Measurements from ENCODE around the gene LRRC26.

Gene LRRC26

DNA sequence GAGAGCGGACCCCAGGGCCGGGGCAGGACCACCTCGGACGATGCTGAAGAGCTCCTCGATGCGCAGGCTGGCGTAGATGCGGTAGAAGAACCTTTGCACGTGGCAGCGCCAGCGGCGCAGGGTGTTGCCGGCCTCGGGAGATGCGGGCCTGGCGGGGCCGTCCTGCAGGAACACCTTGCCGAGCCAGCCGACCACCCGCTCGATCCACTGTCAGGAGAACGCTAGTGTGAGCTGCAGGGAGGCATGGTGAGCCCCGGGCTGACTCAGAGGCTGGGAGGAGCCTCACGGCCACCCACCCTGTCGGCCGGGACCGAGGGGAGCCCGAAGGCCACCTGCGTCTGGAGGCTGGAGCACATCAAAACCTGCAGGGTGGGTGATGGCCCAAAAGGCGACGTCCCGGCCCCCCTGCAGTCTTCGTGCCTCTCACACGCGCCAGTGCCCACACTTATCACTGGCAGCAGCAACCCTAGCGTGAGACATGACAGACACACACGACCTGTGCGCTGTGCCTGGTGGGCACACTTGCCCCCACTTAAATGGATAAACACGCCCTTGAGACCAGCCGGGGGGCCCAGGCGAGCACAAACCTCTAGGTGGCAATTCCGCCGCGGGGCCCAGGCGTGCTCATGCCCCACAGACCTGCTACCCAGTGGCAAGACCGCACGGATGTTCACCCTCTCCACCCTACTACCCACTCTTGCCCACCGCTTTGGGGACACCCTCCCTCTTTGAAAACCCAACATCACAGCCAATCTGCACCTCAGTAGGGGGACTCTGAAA lies 15.2 kb upstream of the LRRC26 start:
- DNase-seq (ENCODE audit: low spot score) (no peak), FAIRE-seq (no peak)

DNA sequence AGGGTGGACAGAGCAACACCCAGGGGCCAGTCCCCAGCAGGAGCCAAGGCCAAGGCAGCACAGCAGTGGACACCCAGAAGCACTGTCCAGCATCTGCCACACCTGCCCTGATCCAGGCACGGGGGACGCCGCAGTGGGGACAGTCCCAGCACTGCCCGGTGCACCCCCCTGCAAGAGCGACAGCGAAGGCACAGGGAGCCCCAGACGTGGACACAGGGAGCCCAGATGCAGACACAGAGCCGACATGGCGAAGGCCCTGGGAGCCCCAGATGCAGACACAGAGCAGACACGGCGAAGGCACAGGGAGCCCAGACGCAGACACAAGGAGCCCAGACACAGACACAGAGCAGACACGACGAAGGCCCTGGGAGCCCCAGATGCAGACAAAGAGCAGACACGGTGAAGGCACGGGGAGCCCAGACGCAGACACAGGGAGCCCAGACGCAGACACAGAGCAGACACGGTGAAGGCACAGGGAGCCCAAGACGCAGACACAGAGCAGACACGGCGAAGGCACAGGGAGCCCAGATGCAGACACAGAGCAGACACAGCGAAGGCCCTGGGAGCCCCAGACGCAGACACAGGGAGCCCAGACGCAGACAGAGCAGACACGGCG lies 14.2 kb upstream of the LRRC26 start:
- FAIRE-seq: no peak
- no peak for DNase-seq (ENCODE audit: low spot score)

- no peak for DNase-seq (ENCODE audit: low spot score)
- no peak for FAIRE-seq
Observed at GRCh38 chr9:137182836-137183235, 13.0 kb upstream of the LRRC26 start.

- no peak for FAIRE-seq
Observed at GRCh38 chr9:137181680-137182079, 11.8 kb upstream of the LRRC26 start.

DNA sequence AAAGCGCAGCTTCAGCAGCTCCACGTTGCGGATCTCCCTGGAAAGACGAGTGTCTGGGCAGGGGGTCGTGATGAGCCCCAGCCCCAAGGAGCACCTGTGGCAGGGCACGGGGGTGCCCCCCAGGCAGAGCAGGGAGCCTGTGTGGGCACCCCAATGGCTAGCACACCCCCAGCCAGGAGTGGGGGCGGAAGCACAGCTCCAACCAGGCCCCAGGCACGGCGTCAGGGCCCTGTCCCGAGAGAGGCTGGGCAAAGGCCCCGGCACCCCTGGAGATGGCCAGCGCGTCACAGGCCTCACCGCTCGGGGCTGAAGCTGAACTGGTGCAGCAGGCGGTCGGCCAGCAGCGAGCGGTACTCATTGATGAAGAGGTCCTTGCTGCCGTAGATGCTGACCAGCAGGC lies 10.6 kb upstream of the LRRC26 start:
- FAIRE-seq (no peak), DNase-seq (ENCODE audit: low spot score) (no peak)

More at GRCh38 chr9:137181680-137182079, 11.8 kb upstream of the LRRC26 start:
- DNase-seq (ENCODE audit: low spot score): no peak

GRCh38 chr9:137179761-137180160 lies 9.9 kb upstream of the LRRC26 start:
- FAIRE-seq: no peak
- DNase-seq (ENCODE audit: low spot score): no peak

DNA sequence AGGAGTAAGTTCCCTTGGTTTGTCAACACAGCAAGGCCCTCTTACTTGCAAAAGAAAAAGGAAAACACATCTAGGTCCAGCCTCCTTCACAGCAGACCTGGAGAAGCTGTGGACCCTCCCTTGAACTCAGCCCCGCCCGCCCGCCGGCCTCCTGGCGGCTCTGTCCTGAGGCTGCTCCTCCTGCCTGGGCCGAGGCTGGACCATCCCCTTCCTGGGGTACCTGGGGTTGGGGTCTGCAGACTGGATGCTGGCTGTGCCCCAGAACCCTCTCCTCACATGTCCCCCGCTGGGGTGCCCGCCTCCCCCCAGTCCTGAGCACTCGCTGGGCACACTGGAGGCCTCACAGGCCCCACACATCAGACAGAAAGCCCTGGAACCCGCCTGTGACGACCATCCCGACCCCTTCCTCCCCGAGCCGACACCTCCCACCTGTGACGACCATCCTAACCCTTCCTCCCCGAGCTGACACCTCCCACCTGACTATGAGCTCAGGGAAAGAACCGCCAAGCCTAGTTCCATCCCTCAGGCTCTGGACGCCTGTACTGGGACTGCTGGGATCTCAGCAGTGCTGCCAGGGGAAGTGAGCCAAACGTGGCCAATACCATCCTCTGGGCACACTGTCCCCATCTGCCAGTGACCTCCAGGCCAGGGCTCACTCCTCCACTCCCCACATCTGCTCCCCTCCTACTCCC lies 9.2 kb upstream of the LRRC26 start:
- DNase-seq (ENCODE audit: low spot score): no peak
- no peak for FAIRE-seq

DNA sequence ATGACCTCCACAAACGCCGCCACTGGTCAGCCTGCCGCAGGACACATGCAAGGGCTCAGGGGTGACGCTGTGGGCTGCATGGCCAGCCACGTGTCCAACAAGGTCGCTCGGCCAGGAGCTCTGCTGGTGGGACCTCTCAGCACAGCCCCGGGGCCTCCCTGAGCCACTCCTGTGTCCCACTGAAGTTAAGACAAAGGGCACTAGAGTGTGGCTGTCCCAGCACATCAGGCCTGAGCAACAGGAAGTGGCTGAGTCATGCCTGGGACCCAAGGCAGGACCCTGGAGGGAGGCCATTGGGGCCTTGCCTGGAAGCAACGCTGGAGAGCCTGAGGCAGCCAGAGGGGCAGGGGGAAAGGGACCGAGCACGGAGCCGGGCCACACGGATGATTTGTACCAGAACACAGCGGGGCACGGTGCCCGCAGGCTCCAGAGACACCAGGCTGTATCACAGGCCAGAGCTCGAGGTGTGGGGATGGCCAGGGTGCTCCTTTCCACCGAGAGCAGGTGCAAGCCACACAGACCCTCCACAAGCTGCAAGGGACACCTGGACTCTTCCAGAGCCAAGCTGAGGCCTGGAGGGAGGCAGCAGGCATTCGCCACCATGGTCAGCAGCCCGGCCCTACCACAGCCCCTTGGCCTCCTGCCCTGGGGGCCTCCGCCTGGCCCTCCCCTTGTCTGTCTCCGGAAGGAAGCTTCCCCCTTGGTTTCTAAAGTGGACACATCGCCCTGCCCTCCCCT lies 8.5 kb upstream of the LRRC26 start:
- no peak for FAIRE-seq

GRCh38 chr9:137176302-137177182 lies 6.7 kb upstream of the LRRC26 start:
- FAIRE-seq: no peak

More for the DNA sequence above, 8.5 kb upstream of the LRRC26 start:
- DNase-seq (ENCODE audit: low spot score): no peak

GRCh38 chr9:137175345-137175961 lies 5.6 kb upstream of the LRRC26 start:
- DNase-seq (ENCODE audit: low spot score) (no peak), FAIRE-seq (no peak)

More at GRCh38 chr9:137176302-137177182, 6.7 kb upstream of the LRRC26 start:
- DNase-seq (ENCODE audit: low spot score): peak; percentile 49

DNA sequence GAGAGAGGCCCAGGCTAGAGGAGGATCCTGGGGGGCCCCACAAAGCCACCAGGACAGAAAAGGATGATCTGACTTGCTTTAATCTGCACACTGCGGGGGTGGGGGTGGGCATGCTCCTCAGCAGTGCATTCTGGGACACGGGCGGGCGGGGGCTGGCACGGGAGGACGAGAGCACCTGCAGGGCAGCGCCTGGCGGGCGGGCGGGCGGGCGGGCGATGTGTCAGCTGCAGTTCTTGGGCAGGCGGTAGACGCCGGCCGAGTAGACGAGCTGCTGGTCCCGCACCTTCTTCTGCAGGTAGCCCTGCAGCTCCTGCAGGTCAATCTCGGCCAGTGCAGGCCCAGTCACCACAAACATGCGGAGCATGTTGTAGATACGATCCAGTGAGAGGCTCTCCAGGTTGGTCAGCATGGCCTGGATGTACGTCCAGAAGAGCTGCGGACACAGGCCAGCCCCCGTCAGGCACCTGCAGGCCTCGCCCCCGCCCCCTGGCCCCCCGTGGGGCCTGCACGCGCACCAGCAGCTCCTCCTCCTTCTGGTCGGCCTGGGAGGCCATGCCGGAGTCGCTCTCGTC lies 5.0 kb upstream of the LRRC26 start:
- FAIRE-seq (no peak), DNase-seq (ENCODE audit: low spot score) (no peak)

DNA sequence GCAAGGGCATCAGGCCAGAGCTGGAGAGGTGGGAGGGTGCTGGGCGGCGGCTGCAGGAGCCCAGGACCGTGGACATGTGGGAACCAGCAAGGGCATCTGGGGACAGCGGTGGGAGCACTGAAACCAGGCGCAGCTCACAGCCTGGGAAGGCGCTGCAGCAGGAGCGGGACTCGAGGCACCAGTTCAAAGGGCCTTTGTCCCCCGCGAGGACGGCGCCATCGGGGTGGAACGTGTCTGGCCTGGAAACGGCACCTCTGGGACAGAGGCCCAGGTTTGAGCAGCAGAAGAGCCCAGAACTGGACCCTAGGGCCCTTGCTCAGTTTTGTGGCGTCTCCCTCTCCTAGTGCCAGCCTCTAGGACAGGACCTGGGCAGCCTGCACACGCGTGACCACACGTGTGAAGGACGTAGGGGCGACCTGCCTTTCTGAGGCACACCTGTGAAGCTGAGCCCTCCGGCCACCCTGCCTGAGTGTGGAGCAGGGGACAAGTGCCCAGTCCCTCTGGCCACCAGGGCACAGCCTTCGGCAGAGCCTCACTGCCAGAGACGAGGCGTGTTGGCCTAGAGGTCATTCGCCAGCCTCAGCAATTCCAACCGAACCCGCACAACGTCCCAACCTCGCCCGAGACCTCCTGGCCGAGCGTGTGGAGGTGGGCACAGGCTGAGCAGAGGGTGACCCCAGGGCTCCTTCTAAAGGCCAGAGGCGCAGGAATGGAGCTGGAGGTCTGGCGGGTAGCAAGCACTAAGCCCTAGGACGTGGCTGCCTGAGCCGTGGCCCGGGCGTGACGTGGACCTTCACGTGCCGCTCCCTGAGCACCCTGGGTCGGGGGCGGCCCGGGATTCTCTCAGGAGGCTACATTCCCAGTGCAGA lies 4.2 kb upstream of the LRRC26 start:
- DNase-seq (ENCODE audit: low spot score) (no peak), FAIRE-seq (no peak)

DNA sequence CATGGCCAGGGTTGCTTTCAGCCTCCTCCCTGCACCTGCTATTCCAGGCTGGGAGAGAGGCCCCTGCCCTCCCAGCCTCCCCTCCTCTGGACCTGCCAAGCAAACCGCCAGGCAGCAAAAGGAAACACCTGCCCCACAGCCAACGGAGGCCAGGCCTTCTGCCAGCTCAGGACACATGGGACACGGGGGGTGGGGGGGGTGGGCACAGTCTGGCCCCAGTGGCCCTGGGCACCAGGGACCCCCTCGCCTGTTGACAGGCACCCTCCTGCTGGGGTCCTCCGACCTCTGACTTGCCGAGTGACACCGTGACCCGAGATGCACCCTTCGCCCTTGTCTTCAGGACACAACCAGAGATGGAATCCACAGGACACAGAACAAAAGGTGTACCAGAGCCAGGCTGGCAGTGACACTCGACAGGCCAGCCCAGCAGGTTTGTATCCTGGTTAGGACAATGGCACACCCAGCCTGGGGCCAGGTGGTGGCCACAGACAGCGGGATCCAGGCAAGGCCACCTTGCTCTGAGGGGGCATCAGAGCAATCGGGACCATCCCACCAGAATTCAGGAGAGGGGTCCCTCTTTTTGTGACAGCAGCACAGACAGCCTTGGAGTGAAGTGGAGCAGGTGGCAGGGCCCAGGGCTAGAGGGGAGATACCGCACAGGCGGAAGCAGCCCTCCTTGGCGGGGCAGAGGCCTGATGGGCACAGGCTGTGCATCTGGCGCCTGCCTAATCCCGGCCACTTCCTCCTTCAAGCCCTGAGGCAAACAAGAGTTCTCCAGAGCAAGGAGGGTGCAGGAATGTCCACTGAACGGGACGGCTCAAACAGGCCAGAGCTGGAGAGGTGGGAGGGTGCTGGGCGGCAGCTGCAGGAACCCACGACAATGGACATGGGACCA lies 3.3 kb upstream of the LRRC26 start:
- no peak for FAIRE-seq
- DNase-seq (ENCODE audit: low spot score): no peak

DNA sequence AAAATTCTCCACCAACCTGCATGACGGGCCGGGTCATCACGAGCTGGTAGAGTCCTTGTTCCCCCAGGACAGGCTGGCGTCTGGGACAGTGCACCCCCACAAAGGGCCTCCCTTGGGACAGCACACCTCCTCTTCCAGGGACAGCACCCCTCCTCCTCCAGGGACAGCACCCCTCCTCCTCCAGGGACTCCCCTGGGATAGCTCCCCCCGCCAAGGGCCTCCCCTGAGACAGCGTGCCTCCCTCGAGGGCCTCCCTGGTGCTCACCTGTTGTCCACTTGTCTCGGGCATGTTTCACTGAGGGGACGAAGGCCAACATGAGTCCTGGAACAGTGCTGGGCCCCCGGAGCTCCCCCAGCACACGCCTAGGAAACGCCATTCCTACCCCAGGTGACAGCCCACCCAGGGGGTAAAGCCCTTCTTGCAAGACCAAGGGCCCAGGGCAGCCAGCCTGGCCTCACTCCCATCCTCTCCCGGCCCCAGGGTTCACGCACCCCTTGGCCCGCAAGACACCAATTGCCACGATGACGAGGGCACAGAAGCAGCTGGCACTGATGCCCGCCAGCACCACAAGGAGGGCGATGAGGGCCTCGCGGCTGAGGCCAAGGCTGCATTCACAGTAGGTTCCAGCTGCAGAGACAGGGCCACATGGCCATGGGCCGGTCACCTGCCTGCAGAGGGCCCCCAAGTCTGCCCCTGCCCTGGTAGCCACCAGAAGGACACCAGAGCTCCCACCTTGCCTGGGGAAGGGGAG lies 1.5 kb upstream of the LRRC26 start:
- FAIRE-seq: no peak

DNA sequence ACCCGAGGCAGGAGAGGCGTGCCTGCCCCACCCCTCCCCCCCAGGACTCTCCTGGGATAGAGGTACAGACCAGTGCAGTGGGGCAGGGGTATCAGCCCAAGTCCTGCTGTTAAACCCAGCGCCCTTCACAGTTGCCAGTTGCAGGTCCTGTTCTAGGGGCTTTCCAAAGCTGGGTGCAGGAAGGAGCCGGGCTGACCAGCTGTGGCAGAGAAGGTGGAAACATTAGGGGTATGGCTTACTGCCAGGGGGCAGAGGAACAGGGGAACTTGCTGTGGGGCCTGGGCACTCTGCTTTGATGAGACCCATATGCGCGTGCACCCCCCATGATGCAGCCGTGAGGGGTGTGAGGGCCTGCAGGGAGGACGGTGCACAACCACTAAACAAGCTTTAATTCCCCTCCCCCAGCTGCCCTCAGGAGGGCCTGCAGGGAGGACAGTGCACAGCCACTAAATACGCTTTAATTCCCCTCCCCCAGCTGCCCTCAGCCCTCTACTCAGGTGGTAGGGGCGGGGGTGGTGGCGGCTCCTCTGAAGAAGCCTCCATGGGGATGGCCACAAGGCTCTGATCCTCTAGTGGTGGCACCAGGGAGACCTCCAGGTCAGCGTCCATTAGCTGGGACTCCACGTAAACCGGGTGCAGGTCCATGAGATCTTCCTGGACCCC lies 766 bp upstream of the LRRC26 start:
- no peak for DNase-seq (ENCODE audit: low spot score)
- FAIRE-seq: no peak

More for the DNA sequence above, 1.5 kb upstream of the LRRC26 start:
- DNase-seq (ENCODE audit: low spot score): no peak
